HG02870 (cell line): ENCODE measurements around the gene IGFBP2.
"Not testable (repeated sequence)": the region's sequence is repeated elsewhere in the genome, so short reads cannot be mapped to it uniquely, and the experiment has no call there.

ENCODE experiments used
- ATAC-seq: cut with Tn5 transposase; IDR thresholded peaks from one replicate; pipeline ENCODE4 v1.9.1; 2021; ENCODE audit warnings: mild to moderate bottlenecking, moderate library complexity; ENCODE audit not compliant: unreplicated experiment

IGFBP2 gene

GRCh38 chr2:216632952-216633615 is at the start of gene IGFBP2:
Gene IGFBP2, plus strand, starts transcription at chr2:216633420. Its CDS starts 104 bp downstream, at chr2:216633524.
- ATAC-seq, result no peak

GRCh38 chr2:216583606-216584005 is 49.6 kb upstream of the IGFBP2 start:
- no peak for ATAC-seq

- ATAC-seq, result no peak
These were observed 49.1 kb upstream of the IGFBP2 start for GRCh38 chr2:216584112-216584511.

- ATAC-seq, result no peak
These were observed 47.8 kb upstream of the IGFBP2 start for GRCh38 chr2:216585441-216585840.

GRCh38 chr2:216588861-216589710 is 44.1 kb upstream of the IGFBP2 start:
- ATAC-seq, result no peak

- no peak for ATAC-seq
These were observed 43.4 kb upstream of the IGFBP2 start for GRCh38 chr2:216589791-216590190.

GRCh38 chr2:216590780-216591179 is 42.4 kb upstream of the IGFBP2 start:
- no peak for ATAC-seq

- ATAC-seq, result no peak
These were observed 41.7 kb upstream of the IGFBP2 start for GRCh38 chr2:216591480-216591879.

GRCh38 chr2:216594081-216594480 is 39.1 kb upstream of the IGFBP2 start:
- no peak for ATAC-seq

- no peak for ATAC-seq
These were observed 36.8 kb upstream of the IGFBP2 start for GRCh38 chr2:216596236-216596979.

GRCh38 chr2:216596980-216597509 is 36.2 kb upstream of the IGFBP2 start:
- no peak for ATAC-seq

- not testable (repeated sequence) for ATAC-seq
These were observed 35.4 kb upstream of the IGFBP2 start for GRCh38 chr2:216597825-216598224.

GRCh38 chr2:216601632-216602409 is 31.4 kb upstream of the IGFBP2 start:
- ATAC-seq, result no peak

GRCh38 chr2:216603010-216603883 is 30.0 kb upstream of the IGFBP2 start:
- ATAC-seq, result no peak

GRCh38 chr2:216603884-216604245 is 29.4 kb upstream of the IGFBP2 start:
- no peak for ATAC-seq

GRCh38 chr2:216604458-216604857 is 28.8 kb upstream of the IGFBP2 start:
- no peak for ATAC-seq

- ATAC-seq, result peak; percentile 91
These were observed 26.5 kb upstream of the IGFBP2 start for GRCh38 chr2:216606551-216607276.

- ATAC-seq, result no peak
These were observed 26.0 kb upstream of the IGFBP2 start for GRCh38 chr2:216607277-216607560.

- ATAC-seq, result no peak
These were observed 24.7 kb upstream of the IGFBP2 start for GRCh38 chr2:216608525-216608924.
